ENCODE results near the gene RNF111.
A peak's percentile ranks its signal among the peaks of the same experiment; 100 is the strongest.

Gene RNF111

DNA sequence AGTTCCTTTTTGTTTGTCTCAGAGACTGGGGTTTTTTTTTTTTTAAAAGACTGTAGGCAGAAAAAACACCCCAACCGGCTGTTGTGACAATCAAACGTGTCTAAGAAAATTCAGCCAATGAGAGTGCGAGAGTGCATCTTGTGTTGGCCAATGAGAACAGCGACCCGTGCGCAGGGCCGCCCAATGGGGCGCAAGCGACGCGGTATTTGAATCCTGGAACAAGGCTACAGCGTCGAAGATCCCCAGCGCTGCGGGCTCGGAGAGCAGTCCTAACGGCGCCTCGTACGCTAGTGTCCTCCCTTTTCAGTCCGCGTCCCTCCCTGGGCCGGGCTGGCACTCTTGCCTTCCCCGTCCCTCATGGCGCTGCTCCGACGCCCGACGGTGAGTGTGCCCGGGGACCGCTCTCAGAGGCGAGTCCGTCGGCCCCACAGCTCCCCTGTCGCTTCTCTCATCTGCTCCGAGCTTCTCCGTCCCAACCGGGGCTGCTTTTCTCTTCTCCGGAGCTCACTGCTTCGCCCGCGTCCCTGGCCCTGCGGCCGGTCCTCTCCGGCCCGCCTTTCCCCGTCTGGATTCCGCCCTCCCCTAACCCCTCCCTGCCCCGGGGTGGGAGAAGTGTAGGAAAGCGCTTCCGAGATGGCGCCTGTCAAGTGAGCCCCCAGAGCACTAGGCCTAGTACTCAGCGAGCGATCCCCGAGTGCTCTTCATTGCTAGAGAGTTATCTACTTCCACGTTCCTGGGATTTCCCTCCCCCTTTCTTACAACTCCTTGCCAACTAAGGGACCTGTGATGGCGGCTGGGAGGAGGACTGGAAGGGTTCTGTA is 117.7 kb downstream of the RNF111 start, which contains the start of gene CCNB2:
TSS of gene CCNB2 (plus strand) at position 235 of the 821 bp plus-strand sequence. CDS start at position 358, 123 bp downstream.
- Histone ChIP-seq H3K4me3 (ENCODE audit: low read depth, low read length) (peak within 1 kb of the TSS; percentile 68), H2AFZ (peak within 1 kb of the TSS; percentile 77), H3K9me3 (ENCODE audit: control insufficient read depth, low read length) (no peaks in the 10 kb centered on the region), H3K27ac (no peak within 1 kb of the TSS), H3K27me3 (ENCODE audit: control insufficient read depth, insufficient read depth, low read length) (no peaks in the 10 kb centered on the region), H3K4me2 (ENCODE audit: low read length) (peak within 1 kb of the TSS; percentile 90), H3K36me3 (ENCODE audit: control insufficient read depth, insufficient read depth, low read length) (no peaks in the 10 kb centered on the region), H3K9ac (no peak within 1 kb of the TSS), H3K4me1 (no peaks in the 10 kb centered on the region), H3K79me2 (no peaks in the 10 kb centered on the region)
- no peak for TF ChIP-seq CTCF (IDR thresholded peaks at IDR 0.05)

- no peak overlapping the region for H3K27ac ChIP-seq
- no peaks in the 10 kb centered on the region for H3K36me3 ChIP-seq (ENCODE audit: control insufficient read depth, insufficient read depth, low read length)
- H3K27me3 ChIP-seq (ENCODE audit: control insufficient read depth, insufficient read depth, low read length), result no peaks in the 10 kb centered on the region
- H2AFZ ChIP-seq, result no peak overlapping the region
- H3K4me2 ChIP-seq (ENCODE audit: low read length), result no peak overlapping the region
- TF ChIP-seq CTCF (IDR thresholded peaks at IDR 0.05), result no peak
- no peaks in the 10 kb centered on the region for H3K4me1 ChIP-seq
- H3K9me3 ChIP-seq (ENCODE audit: control insufficient read depth, low read length), result no peaks in the 10 kb centered on the region
- no peak overlapping the region for H3K4me3 ChIP-seq (ENCODE audit: low read depth, low read length)
- no peak overlapping the region for H3K9ac ChIP-seq
- no peaks in the 10 kb centered on the region for H3K79me2 ChIP-seq
Observed at GRCh38 chr15:59105854-59106253, 118.4 kb downstream of the RNF111 start.

- Histone ChIP-seq H3K27ac (no peak overlapping the region), H3K9ac (no peak overlapping the region), H3K27me3 (ENCODE audit: control insufficient read depth, insufficient read depth, low read length) (no peaks in the 10 kb centered on the region), H3K79me2 (no peaks in the 10 kb centered on the region), H3K36me3 (ENCODE audit: control insufficient read depth, insufficient read depth, low read length) (no peaks in the 10 kb centered on the region), H3K4me3 (ENCODE audit: low read depth, low read length) (no peak overlapping the region), H3K4me1 (no peaks in the 10 kb centered on the region), H3K4me2 (ENCODE audit: low read length) (no peak overlapping the region), H2AFZ (no peak overlapping the region), H3K9me3 (ENCODE audit: control insufficient read depth, low read length) (no peaks in the 10 kb centered on the region)
- no peak for TF ChIP-seq CTCF (IDR thresholded peaks at IDR 0.05)
Observed at GRCh38 chr15:59111251-59111650, 123.8 kb downstream of the RNF111 start.

DNA sequence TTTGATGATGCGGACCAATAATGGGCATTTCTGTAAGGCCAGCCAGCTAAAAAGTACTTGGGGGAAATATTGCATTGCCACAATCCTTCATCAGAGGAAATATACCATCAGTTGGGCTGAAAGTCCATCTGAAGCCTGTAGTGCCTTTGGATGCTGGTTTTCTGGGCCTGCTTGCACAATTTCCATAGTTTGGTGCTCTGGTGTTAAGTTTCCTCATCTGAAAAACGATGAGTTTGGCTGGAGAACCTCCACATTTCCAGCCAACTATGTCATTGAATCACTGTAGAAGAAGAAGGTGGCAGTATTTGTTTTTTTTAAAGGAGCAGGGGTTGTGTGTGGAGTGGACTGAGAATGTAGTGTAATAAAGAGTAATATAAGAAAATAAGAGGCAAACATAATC is 127.6 kb downstream of the RNF111 start:
- no peak overlapping the region for H3K9ac ChIP-seq
- H3K9me3 ChIP-seq (ENCODE audit: control insufficient read depth, low read length), result no peaks in the 10 kb centered on the region
- H3K4me1 ChIP-seq, result no peaks in the 10 kb centered on the region
- no peak overlapping the region for H2AFZ ChIP-seq
- H3K4me3 ChIP-seq (ENCODE audit: low read depth, low read length), result no peak overlapping the region
- TF ChIP-seq CTCF (IDR thresholded peaks at IDR 0.05), result no peak
- no peak overlapping the region for H3K27ac ChIP-seq
- no peaks in the 10 kb centered on the region for H3K36me3 ChIP-seq (ENCODE audit: control insufficient read depth, insufficient read depth, low read length)
- H3K79me2 ChIP-seq, result no peaks in the 10 kb centered on the region
- no peaks in the 10 kb centered on the region for H3K27me3 ChIP-seq (ENCODE audit: control insufficient read depth, insufficient read depth, low read length)
- no peak overlapping the region for H3K4me2 ChIP-seq (ENCODE audit: low read length)

GRCh38 chr15:59116141-59116540 is 128.7 kb downstream of the RNF111 start:
- no peaks in the 10 kb centered on the region for H3K9me3 ChIP-seq (ENCODE audit: control insufficient read depth, low read length)
- H3K4me1 ChIP-seq, result no peaks in the 10 kb centered on the region
- no peak overlapping the region for H3K9ac ChIP-seq
- H3K4me2 ChIP-seq (ENCODE audit: low read length), result no peak overlapping the region
- no peaks in the 10 kb centered on the region for H3K79me2 ChIP-seq
- TF ChIP-seq CTCF (IDR thresholded peaks at IDR 0.05), result no peak
- H3K36me3 ChIP-seq (ENCODE audit: control insufficient read depth, insufficient read depth, low read length), result no peaks in the 10 kb centered on the region
- no peak overlapping the region for H2AFZ ChIP-seq
- H3K27me3 ChIP-seq (ENCODE audit: control insufficient read depth, insufficient read depth, low read length), result no peaks in the 10 kb centered on the region
- H3K27ac ChIP-seq, result no peak overlapping the region
- no peak overlapping the region for H3K4me3 ChIP-seq (ENCODE audit: low read depth, low read length)
